ENCODE data around the gene AGPAT4.

Gene AGPAT4

DNA sequence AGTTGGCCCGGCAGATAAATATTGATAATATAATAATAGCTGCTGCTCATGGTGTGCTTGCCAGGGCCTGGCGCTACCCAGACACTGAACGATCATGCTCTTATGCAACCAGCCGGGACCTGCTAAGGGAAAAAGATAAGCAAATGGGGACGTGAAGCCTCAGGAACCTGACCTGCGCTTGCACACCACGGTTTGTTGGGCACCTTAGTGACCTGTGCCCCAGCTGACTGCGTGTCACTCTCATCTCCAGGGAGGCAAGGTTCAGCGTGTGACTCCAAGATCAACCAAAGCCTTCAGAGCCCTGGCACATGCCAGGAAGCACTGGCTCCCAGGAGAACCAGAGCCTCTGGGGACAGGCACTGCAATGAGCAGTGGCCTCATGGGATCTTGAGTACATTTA is 111.1 kb downstream of the AGPAT4 start:
- DNase-seq, result no peak

DNA sequence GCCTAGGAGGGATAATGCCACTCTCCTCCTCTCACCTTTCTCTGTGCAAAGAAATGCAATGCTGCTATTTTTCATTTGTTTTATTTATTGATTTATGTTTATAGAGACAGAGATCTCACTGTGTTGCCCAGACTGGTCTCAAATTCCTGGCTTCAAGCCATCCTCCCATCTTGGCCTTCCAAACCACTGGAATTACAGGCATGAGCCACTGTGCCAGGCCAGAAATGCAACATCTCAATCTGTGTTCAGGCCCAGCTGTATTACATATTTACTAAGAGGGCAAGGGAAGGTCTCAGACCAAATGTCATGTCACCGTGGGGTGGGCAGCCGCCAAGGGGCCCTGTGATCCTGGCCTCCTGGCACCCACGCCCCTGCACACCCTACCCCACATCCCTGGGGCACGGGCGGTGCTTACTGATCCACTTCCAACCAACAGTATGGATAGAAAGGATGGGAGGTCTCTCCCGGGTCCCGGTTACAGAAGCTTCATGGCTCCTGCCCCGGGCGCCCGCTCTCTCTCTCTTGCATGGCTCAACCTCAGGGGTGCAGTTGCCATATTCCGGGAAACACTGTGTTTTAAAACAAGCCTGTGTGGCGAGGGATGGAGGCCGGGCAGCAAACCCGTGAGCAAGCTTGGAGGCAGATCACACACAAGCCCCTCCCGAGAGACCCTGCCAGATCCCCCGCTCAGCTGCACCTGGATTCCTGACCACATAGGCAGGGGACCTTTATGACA is 111.8 kb downstream of the AGPAT4 start:
- DNase-seq, result no peak

- no peak for DNase-seq
Observed at GRCh38 chr6:161161121-161161520, 112.7 kb downstream of the AGPAT4 start.

DNA sequence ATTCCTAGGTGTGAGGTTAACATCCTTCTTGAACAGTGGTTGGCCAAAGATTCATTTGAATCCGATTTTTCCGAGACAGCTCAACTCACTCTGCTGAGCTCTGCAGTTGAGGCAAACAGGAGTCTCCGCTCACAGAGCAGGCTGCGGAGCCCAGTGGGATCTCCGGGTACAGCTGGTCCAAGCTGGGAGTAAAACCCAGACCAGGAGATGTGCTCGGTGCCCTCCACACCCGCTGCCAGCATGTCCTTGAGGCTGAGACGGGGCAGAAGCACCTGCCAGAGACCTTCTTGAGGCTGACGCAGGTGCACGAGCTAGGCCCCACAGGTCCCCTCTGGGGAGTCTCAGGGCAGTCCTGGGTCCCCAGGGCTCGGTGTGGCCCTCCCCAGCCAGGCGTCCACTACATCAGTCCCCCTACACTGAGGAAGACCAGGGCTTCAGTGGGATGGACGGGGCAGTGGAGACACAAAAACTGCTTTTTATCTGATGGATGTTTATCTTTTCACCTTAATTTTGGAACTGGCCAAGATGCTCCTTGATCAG is 119.0 kb downstream of the AGPAT4 start:
- no peak for DNase-seq

DNA sequence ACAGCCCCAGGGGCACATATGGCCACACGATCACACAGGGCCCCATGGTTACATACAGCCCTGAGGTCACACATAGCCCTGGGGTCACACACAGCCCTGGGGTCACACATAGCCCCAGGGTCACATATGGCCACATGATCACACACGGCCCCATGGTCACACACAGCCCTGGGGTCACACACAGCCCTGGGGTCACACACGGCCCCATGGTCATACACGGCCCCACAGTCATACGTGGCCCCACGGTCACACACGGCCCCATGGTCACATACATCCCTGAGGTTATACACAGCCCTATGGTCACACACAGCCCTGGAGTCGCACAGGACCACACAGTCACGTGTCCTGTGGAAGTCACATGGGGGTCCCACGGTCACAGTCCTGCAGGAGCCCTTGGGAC is 120.1 kb downstream of the AGPAT4 start:
- no peak for DNase-seq

- no peak for DNase-seq
Observed at GRCh38 chr6:161152907-161153662, 120.8 kb downstream of the AGPAT4 start.

GRCh38 chr6:161152527-161152862 is 121.4 kb downstream of the AGPAT4 start:
- no peak for DNase-seq

DNA sequence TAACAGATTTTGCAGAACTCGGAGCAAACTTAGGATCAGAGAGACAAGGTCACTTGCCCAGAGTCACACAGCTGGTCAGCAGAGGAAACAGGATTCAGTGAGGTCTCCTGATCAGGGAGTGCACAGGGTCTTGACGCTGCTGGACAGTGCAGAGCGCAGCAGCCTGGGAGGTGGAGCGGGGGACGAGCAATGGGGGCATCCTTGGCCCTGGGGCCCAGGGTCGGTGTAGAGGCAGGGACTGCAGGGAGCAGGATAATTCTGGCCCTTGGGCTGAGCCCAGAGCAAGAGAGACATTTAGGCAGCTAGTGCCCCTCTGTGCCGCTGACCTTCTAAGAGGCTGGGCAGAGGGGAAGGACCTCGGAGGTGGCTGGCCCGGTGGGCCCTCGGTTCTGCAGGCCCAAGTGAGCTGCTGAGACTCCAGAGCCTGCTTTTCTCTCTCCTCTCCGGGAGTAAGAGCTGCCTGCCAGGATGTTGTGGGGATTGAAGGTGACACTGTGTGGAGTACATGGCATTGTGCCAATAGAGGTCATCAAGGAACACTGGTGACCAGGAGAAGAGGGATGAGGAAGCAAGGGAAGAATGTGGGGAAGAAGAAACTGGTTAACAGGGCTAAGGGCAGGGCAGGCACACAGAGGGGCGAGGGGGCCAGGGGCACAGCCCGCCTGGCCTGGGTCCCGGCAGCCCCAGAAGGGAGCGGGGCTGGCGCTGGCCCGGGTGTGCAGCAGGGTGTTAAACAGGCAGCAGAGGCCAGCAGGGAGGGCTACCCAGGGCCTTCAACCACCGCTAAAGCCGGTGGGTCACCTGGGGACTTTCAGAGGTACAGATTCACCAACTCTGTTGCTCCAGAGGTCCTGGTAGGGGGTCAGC is 122.0 kb downstream of the AGPAT4 start:
- no peak for DNase-seq

- DNase-seq, result no peak
Observed at GRCh38 chr6:161151059-161151645, 122.7 kb downstream of the AGPAT4 start.

DNA sequence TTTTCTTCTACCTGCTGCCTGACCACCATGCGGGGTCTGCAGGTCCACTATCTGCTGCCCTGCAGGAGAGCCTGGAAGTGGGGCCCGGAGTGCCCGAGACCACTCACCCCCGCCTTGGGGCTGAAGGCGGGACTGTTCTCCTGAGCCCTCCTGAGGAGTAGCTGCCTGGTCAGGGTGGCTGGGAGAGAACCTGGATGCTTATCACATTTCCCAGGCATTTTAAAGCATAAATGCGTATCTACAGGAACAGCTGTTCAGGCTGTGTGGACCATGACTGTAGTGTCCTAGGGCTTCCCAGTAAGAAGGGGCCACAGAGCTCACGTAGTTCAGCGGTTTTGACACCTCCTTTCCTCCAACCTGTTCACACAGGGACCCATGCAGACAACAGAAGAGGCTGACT is 123.3 kb downstream of the AGPAT4 start:
- DNase-seq, result no peak

DNA sequence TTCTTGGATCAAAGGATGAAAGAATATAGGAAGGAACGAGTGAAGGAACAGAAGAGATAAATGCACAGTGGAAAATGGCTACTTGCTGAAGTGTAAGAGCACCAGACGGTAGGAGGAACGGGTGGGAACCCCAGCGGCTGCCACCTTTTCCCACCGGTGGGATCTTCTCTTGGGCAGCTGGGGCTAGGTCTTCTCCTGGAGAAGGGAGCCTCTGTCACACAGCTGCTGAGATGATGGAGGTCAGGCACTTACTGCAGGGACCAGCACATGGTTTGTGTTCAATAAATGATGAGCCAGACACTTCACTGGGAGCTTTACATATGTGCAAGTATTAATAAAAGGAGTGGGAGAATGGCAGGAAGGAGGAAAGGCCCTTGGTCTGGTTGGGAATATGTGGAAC is 123.7 kb downstream of the AGPAT4 start:
- no peak for DNase-seq

GRCh38 chr6:161143663-161144430 is 130.0 kb downstream of the AGPAT4 start:
- no peak for DNase-seq

GRCh38 chr6:161142957-161143296 is 130.9 kb downstream of the AGPAT4 start:
- no peak for DNase-seq

DNA sequence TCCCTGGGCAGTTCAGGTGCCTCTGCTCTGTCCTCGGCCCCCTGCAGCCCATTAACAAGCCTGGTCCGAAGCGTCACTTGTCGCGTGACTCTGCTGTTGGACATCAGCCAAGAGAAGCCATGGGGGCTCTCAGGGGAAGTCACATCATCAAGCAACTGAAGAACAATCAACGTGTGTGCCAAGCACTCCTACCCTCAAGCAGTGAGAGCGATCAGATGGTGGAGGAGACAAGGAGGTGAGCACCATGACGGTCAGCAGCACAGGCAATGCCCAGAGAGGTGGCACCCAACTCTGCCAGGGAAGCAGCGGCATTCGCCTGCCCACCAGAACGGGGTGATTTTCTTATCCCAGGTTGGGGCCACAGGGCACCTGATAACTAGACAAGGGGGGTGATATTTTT is 132.7 kb downstream of the AGPAT4 start:
- no peak for DNase-seq

DNA sequence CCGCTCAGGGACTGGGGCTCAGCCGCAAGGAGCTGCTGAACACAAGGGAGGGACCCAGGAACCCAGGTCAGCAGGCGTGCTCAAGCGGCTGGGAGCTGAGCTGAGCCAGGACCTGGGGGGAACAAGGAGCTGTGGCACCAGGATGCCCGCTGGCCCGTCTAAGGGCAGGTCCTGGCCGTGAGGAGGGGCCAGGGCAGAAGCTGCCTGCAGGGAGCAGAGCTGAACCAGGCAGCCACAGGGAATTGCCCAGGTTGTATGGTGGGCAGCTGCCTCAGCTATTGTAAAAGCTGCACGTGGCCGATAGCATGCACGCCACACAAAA is 133.3 kb downstream of the AGPAT4 start:
- no peak for DNase-seq

GRCh38 chr6:161139766-161140553 is 133.9 kb downstream of the AGPAT4 start:
- no peak for DNase-seq

DNA sequence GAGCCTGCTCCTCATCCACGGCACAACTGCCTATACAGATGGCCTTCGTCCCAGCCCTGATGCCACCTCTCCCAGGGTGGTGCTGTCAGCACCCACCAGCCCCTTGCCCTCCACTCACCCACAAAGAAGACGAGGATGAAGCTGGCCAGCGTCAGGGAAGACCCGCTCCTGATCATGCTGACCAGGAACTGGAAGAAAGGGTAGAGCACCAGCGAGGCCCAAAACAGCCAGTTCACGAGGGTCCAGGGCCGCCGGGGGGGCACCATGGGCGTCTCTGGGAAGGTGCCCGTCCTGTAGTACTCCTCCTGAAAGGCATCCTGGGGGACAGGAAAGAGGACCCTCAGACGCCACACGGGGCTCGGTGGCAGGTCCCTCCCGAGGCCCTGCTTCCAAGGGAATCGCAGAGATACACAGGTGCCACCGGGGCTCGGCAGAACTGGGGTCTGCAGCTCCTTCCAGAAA is 134.5 kb downstream of the AGPAT4 start:
- DNase-seq, result no peak

- DNase-seq, result no peak
Observed at GRCh38 chr6:161138543-161139303, 135.1 kb downstream of the AGPAT4 start.

DNA sequence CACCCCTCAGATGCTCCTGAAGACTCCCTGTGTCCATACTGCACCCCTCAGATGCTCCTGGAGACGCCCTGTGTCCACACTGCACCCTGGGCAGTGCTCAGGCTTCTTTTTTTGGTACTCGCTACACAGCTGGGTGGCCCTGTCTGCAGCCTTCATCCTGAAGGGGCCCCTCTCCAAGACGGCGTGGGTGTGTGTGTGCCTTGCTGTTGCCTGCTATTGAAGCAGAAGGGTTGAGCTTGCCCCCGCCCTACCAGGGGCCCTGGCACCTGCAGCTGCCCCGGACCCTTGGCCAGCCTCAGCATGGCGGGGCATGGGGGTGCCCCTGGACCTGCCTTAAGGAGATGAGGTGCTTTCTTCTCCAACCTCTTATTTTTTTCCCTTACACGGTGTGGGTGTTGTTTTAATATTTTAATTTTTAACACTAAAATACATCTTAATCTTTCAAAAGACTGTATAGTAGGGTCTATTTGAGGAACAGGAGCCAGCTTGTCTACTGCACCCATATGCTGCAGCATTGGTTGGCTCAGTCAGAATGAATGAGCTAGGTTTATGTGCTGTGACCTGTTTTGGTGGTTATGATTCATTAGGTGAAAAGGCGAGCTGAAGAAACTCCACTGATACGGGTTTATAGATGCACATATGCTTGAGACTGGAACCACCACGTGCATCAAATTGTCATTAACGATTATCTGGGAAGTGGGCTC is 135.9 kb downstream of the AGPAT4 start:
- DNase-seq, result no peak

GRCh38 chr6:161137320-161137719 is 136.5 kb downstream of the AGPAT4 start:
- DNase-seq, result no peak

Data from central memory CD4-positive, alpha-beta T cell (primary cell).